CD4-positive, alpha-beta T cell treated with Interleukin-15 for 1 hour (primary cell): Measurements from ENCODE around the gene AHDC1.
"Not testable (repeated sequence)": the region's sequence is repeated elsewhere in the genome, so short reads cannot be mapped to it uniquely, and the experiment has no call there.

ENCODE experiments used
- DNase-seq: peaks from one replicate; pipeline ENCODE4 v3.0.0-alpha.2; 2020

AHDC1 gene

GRCh38 chr1:27632387-27633297 lies 28.7 kb upstream of the AHDC1 start:
- peak; percentile 56 for DNase-seq

GRCh38 chr1:27630859-27631491 lies 27.0 kb upstream of the AHDC1 start:
- peak; percentile 58 for DNase-seq

GRCh38 chr1:27628712-27629111 lies 24.8 kb upstream of the AHDC1 start:
- DNase-seq, result no peak

- DNase-seq, result not testable (repeated sequence)
These were observed 23.8 kb upstream of the AHDC1 start for GRCh38 chr1:27627733-27628132.

GRCh38 chr1:27627061-27627460 lies 23.1 kb upstream of the AHDC1 start:
- no peak for DNase-seq

- DNase-seq, result peak; percentile 83
These were observed 22.3 kb upstream of the AHDC1 start for GRCh38 chr1:27626031-27626935.

- DNase-seq, result no peak
These were observed 20.7 kb upstream of the AHDC1 start for GRCh38 chr1:27624467-27625178.

GRCh38 chr1:27623327-27624212 lies 19.6 kb upstream of the AHDC1 start:
- no peak for DNase-seq

GRCh38 chr1:27622828-27623227 lies 18.9 kb upstream of the AHDC1 start:
- no peak for DNase-seq

- DNase-seq, result no peak
These were observed 17.3 kb upstream of the AHDC1 start for GRCh38 chr1:27621051-27621920.

GRCh38 chr1:27619782-27620438 lies 16.0 kb upstream of the AHDC1 start:
- not testable (repeated sequence) for DNase-seq

GRCh38 chr1:27618341-27619082 lies 14.6 kb upstream of the AHDC1 start:
- DNase-seq, result peak; percentile 74

GRCh38 chr1:27617420-27617819 lies 13.5 kb upstream of the AHDC1 start:
- no peak for DNase-seq

GRCh38 chr1:27616441-27616840 lies 12.5 kb upstream of the AHDC1 start:
- no peak for DNase-seq

GRCh38 chr1:27615346-27616192 lies 11.6 kb upstream of the AHDC1 start:
- no peak for DNase-seq

- no peak for DNase-seq
These were observed 10.8 kb upstream of the AHDC1 start for GRCh38 chr1:27614625-27615344.

- DNase-seq, result no peak
These were observed 10.2 kb upstream of the AHDC1 start for GRCh38 chr1:27614043-27614624.
